ENCODE data around the gene SMIM29. TPM values are rescaled to one million over a fixed set of nuclear protein-coding genes. Genes with fewer than 3 reads are reported as not detected.

Gene SMIM29
- total and polyA plus RNA-seq, 2 donors (not counting 1 experiment from before 2014, with no cell fraction given): 43.6 to 106 TPM

DNA sequence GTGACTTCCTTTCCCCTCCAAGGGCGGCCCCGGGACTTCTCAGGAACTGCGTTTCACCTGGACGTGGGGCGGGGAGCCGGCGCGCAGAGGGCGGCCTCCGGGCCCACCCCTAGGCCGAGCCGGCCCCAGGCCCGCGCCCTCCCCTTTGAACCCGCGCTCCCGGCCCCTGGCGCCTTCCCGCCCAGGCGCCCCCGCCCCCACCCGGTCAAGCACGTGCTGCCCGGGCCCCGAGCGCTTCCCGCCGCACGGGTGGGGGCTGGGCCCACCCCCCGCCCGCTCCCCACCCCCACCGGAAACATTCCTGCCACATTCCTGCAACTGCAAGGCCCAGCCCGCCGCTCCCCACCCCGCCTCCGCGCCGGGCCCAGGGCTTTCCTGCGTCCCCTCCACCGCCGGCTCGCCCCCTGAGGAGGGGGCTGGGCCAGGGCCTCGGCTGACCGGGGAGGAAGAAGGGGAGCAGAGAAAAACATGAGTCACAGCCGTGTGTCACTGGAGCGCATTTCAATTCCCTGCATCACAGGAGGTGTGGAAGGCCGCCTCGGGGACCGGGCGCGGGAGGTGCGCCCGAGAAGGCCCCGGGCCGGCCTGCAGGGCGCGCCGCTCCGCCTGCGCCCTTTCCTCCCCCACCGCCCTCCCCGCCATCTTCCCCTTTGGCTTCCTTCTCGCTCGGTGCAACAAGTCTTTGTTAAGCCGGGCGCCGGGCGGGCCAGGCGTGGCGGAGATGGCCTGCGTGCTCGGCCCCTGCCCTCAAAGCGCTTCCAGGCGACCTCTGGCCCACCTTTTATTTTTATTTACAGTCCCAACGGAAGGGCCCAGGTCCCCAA, 13.3 kb downstream of the SMIM29 start:
- H3K4me1 Mint-ChIP-seq: peaks cover 30% of the 10 kb centered on the region
- Histone ChIP-seq H2AFZ (ENCODE audit: insufficient read depth, low read depth, low read length, poor library complexity, severe bottlenecking) (peak overlapping the region; percentile 76), H3K36me3 (replicated peaks in 1 of 2; ENCODE audit: control extremely low read depth in 1 of 2, control insufficient read depth in 1 of 2, extremely low read depth in 1 of 2, insufficient read depth in 2 of 2, low read length in 1 of 2) (no peaks in the 10 kb centered on the region), H4K20me1 (ENCODE audit: control insufficient read depth, insufficient read depth, low read length, poor library complexity, severe bottlenecking) (peaks cover 29% of the 10 kb centered on the region), H3K4me3 (ENCODE audit: control extremely low read depth in 1 of 5, extremely low read depth in 1 of 5, insufficient read depth in 1 of 5, low read depth in 2 of 5, low read length in 4 of 5) (peak overlapping the region; percentile 56 to 76 (median 64)), H3K27me3 (replicated peaks in 1 of 4; ENCODE audit: control extremely low read depth in 1 of 4, control insufficient read depth in 3 of 4, insufficient read depth in 4 of 4, low read length in 3 of 4) (no peaks in the 10 kb centered on the region), H3K9ac (ENCODE audit: low read length) (peak overlapping the region; percentile 78), H3K9me3 (ENCODE audit: control extremely low read depth in 1 of 3, control insufficient read depth in 2 of 3, insufficient read depth in 1 of 3, low read length in 2 of 3) (no peaks in the 10 kb centered on the region), H3K4me2 (replicated peaks; ENCODE audit: low read depth, low read length, poor library complexity, severe bottlenecking) (peak overlapping the region; percentile 97), H3K4me1 (ENCODE audit: control insufficient read depth in 2 of 2, insufficient read depth in 2 of 2, low read length in 2 of 2) (peaks cover 22 to 30% of the 10 kb centered on the region in 2 donors), H3K27ac (ENCODE audit: low read length in 2 of 2) (peak overlapping the region; percentile 96 to 98), H3K79me2 (ENCODE audit: control insufficient read depth, insufficient read depth, low read length) (peaks cover 30% of the 10 kb centered on the region)
- intact Hi-C loops (cut with micrococcal nuclease): loop anchor here (1.0 to 10.0 kb wide), 6 partner anchors 11 to 649 kb away; partner anchors contain the start of genes ANKS1A, ILRUN, RPS10 and SNRPC
- peak overlapping the region; percentile 92 for H3K4me3 Mint-ChIP-seq
- TF ChIP-seq EZH2 (IDR thresholded peaks at IDR 0.05; ENCODE audit: borderline replicate concordance, insufficient read depth, low read depth, low read length, poor library complexity, severe bottlenecking): no peak
- TF ChIP-seq, protein P1, sequence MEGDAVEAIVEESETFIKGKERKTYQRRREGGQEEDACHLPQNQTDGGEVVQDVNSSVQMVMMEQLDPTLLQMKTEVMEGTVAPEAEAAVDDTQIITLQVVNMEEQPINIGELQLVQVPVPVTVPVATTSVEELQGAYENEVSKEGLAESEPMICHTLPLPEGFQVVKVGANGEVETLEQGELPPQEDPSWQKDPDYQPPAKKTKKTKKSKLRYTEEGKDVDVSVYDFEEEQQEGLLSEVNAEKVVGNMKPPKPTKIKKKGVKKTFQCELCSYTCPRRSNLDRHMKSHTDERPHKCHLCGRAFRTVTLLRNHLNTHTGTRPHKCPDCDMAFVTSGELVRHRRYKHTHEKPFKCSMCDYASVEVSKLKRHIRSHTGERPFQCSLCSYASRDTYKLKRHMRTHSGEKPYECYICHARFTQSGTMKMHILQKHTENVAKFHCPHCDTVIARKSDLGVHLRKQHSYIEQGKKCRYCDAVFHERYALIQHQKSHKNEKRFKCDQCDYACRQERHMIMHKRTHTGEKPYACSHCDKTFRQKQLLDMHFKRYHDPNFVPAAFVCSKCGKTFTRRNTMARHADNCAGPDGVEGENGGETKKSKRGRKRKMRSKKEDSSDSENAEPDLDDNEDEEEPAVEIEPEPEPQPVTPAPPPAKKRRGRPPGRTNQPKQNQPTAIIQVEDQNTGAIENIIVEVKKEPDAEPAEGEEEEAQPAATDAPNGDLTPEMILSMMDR (IDR thresholded peaks at IDR 0.05): no peak
- 5% methylated on average over 62 of the region's 75 CpGs for WGBS (ENCODE audit: insufficient coverage)
- peak; percentile 86 for DNase-seq
- peak; percentile 13 for ATAC-seq (ENCODE audit: low read depth)
- H3K27ac Mint-ChIP-seq: peak overlapping the region; percentile 98
- H3K9me3 Mint-ChIP-seq (ENCODE audit: insufficient read depth): no peaks in the 10 kb centered on the region
- ChIA-PET CTCF (interaction anchor here (1.7 to 1.8 kb wide), 2 partner anchors 12 to 40 kb away, joined by 10 to 14 read pairs; no protein-coding TSS in a partner anchor), POLR2A (interaction anchor here (0.9 to 2.2 kb wide), 7 partner anchors 8 to 1264 kb away, joined by 3 to 41 read pairs (median 12); partner anchors contain the start of genes NUDT3, RPS10 and SMIM29)
- H3K27me3 Mint-ChIP-seq: no peaks in the 10 kb centered on the region
